ENCODE results near the gene AUTS2.

- no peak for TF ChIP-seq EZH2 (IDR thresholded peaks at IDR 0.05; ENCODE audit: insufficient read depth, poor library complexity, severe bottlenecking)
- no peak for TF ChIP-seq EZH2phosphoT487 (IDR thresholded peaks at IDR 0.05; ENCODE audit: insufficient read depth, low read depth)
Observed at GRCh38 chr7:70410134-70410750, 812.0 kb downstream of the AUTS2 start.

Measured in GM23248 (cell line).